CD14-positive monocyte (primary cell): ENCODE results near the gene NMNAT3. TPM values are rescaled to one million over a fixed set of nuclear protein-coding genes. Genes with fewer than 3 reads are reported as not detected.

Source experiments
- DNase-seq, 3 donors: peaks; one replicate each; pipeline ENCODE4 v3.0.0-alpha.2; 2011 to 2022
- H2AFZ ChIP-seq: 2 replicates; pipeline ENCODE4 v1.6.0; 2012; ENCODE audit warnings: mild to moderate bottlenecking, low read depth, low read length, inconsistent platforms; ENCODE audit not compliant: insufficient read depth, poor library complexity, severe bottlenecking
- H3K27ac ChIP-seq, 2 donors: 1 replicate in 1 of 2; 2 replicates in 1 of 2; pipeline ENCODE4 v1.5.1; 2012 to 2013; ENCODE audit warnings: low read length in 2 of 2, control low read depth in 1 of 2, inconsistent platforms in 1 of 2, low read depth in 1 of 2, mild to moderate bottlenecking in 1 of 2
- H3K27me3 ChIP-seq, 2 donors: one replicate each; pipeline versions ENCODE4 v1.6.0 to v1.6.1; 2011 to 2013; ENCODE audit warnings: low read length in 2 of 2; ENCODE audit not compliant: control insufficient read depth in 2 of 2, insufficient read depth in 2 of 2
- H3K36me3 ChIP-seq, 2 donors: replicated peaks in 1 of 2; 1 replicate in 1 of 2; 2 replicates in 1 of 2; pipeline versions ENCODE4 v1.5.1 to v1.6.1; 2012 to 2013; ENCODE audit warnings: low read length in 2 of 2, control low read depth in 1 of 2, inconsistent platforms in 1 of 2, mild to moderate bottlenecking in 1 of 2; ENCODE audit not compliant: insufficient read depth in 2 of 2, control insufficient read depth in 1 of 2
- H3K4me1 ChIP-seq, 2 donors: 1 replicate in 1 of 2; 2 replicates in 1 of 2; pipeline versions ENCODE4 v1.5.1 to v1.6.1; 2012 to 2013; ENCODE audit warnings: low read length in 2 of 2, control low read depth in 1 of 2, inconsistent platforms in 1 of 2, mild to moderate bottlenecking in 1 of 2, moderate library complexity in 1 of 2; ENCODE audit not compliant: insufficient read depth in 2 of 2, control insufficient read depth in 1 of 2
- H3K4me2 ChIP-seq: replicated peaks from 2 replicates; pipeline ENCODE3; 2012; ENCODE audit warnings: low read length, moderate library complexity, mild to moderate bottlenecking; ENCODE audit not compliant: poor library complexity, severe bottlenecking; ENCODE audit errors: extremely low read depth
- H3K4me3 ChIP-seq, 3 experiments: fragments of 200-600 bp in 1 of 3; sonication (generic) in 1 of 3; replicated peaks in 1 of 3; 1 replicate in 2 of 3; 2 replicates in 1 of 3; pipeline ENCODE4 v1.5.1; 2011 to 2013; ENCODE audit warnings: low read length in 3 of 3, mild to moderate bottlenecking in 3 of 3, control low read depth in 2 of 3, low read depth in 2 of 3, inconsistent platforms in 1 of 3, moderate library complexity in 1 of 3
- H3K79me2 ChIP-seq: 2 replicates; pipeline ENCODE4 v1.6.0; 2012; ENCODE audit warnings: mild to moderate bottlenecking, control low read depth, inconsistent platforms, low read length, moderate library complexity; ENCODE audit not compliant: insufficient read depth
- H3K9ac ChIP-seq: 2 replicates; pipeline ENCODE4 v1.6.0; 2017; ENCODE audit warnings: low read length, mild to moderate bottlenecking; ENCODE audit not compliant: insufficient read depth, poor library complexity, severe bottlenecking
- H3K9me3 ChIP-seq, 2 donors: replicated peaks in 1 of 2; 1 replicate in 1 of 2; 2 replicates in 1 of 2; pipeline versions ENCODE4 v1.5.1 to v1.6.1; 2012 to 2013; ENCODE audit warnings: low read length in 2 of 2, control low read depth in 1 of 2; ENCODE audit not compliant: control insufficient read depth in 1 of 2, insufficient read depth in 1 of 2
- H4K20me1 ChIP-seq: 2 replicates; pipeline ENCODE4 v1.6.0; 2012; ENCODE audit warnings: mild to moderate bottlenecking, low read length, control low read depth, moderate library complexity; ENCODE audit not compliant: insufficient read depth
- H3K27ac Mint-ChIP-seq, 7 donors: one replicate each; pipeline ENCODE4 v1.8.0; 2020; ENCODE audit warnings: mild to moderate bottlenecking in 7 of 7, mixed read lengths in 7 of 7, moderate library complexity in 6 of 7, inconsistent platforms in 2 of 7
- H3K27me3 Mint-ChIP-seq, 3 donors: one replicate each; pipeline ENCODE4 v1.8.0; 2021 to 2022; ENCODE audit warnings: low read depth in 3 of 3, mild to moderate bottlenecking in 3 of 3, mixed read lengths in 3 of 3, moderate library complexity in 3 of 3, inconsistent platforms in 1 of 3
- H3K36me3 Mint-ChIP-seq, 2 donors: one replicate each; pipeline ENCODE4 v1.8.0; 2020; ENCODE audit warnings: mixed read lengths in 2 of 2, inconsistent platforms in 1 of 2, mild to moderate bottlenecking in 1 of 2
- H3K4me1 Mint-ChIP-seq: one replicate; pipeline ENCODE4 v1.8.0; 2020; ENCODE audit warnings: mild to moderate bottlenecking, mixed read lengths
- H3K4me3 Mint-ChIP-seq, 2 donors: one replicate each; pipeline ENCODE4 v1.8.0; 2020; ENCODE audit warnings: mild to moderate bottlenecking in 2 of 2, mixed read lengths in 2 of 2, moderate library complexity in 1 of 2
- H3K9me3 Mint-ChIP-seq, 7 donors: one replicate each; pipeline ENCODE4 v1.8.0; 2020 to 2022; ENCODE audit warnings: mixed read lengths in 7 of 7, mild to moderate bottlenecking in 6 of 7, moderate library complexity in 6 of 7, inconsistent platforms in 2 of 7
- WGBS: methylation state at CpG from one replicate; pipeline ENCODE4 v1.1.5; 2013; ENCODE audit warnings: missing lambda C conversion rate; ENCODE audit not compliant: insufficient coverage; 5-methylcytosine and 5-hydroxymethylcytosine counted together
- intact Hi-C, 2 donors: fragments of 100-400 bp; cut with micrococcal nuclease; formaldehyde crosslinking; loops; one replicate each; pipeline versions ENCODE4 v1.15.0 to v1.15.1; 2023
- polyA plus RNA-seq, 3 donors: library from polyadenylated mRNA; depleted of rRNA in 1 of 3; unstranded in 2 of 3; stranded (reverse) in 1 of 3; fragments of 300-500 nt in 2 of 3; fragments of >200 nt in 1 of 3; fragmentation: Illumina TruSeq in 2 of 3; gene quantifications; 1 replicate in 2 of 3; 2 replicates in 1 of 3; pipeline ENCODE4 v1.2.3, GENCODE V29; 2012 to 2021
- TF ChIP-seq, protein P1 (sequence below): fragments of 200-600 bp; IDR thresholded peaks from one replicate; pipeline ENCODE4 v1.8.0; 2022; ENCODE audit warnings: antibody characterized with exemption, mild to moderate bottlenecking

NMNAT3 gene
- polyA plus RNA-seq, 3 donors, result 1.4 to 5.7 (median 2.9) TPM

DNA sequence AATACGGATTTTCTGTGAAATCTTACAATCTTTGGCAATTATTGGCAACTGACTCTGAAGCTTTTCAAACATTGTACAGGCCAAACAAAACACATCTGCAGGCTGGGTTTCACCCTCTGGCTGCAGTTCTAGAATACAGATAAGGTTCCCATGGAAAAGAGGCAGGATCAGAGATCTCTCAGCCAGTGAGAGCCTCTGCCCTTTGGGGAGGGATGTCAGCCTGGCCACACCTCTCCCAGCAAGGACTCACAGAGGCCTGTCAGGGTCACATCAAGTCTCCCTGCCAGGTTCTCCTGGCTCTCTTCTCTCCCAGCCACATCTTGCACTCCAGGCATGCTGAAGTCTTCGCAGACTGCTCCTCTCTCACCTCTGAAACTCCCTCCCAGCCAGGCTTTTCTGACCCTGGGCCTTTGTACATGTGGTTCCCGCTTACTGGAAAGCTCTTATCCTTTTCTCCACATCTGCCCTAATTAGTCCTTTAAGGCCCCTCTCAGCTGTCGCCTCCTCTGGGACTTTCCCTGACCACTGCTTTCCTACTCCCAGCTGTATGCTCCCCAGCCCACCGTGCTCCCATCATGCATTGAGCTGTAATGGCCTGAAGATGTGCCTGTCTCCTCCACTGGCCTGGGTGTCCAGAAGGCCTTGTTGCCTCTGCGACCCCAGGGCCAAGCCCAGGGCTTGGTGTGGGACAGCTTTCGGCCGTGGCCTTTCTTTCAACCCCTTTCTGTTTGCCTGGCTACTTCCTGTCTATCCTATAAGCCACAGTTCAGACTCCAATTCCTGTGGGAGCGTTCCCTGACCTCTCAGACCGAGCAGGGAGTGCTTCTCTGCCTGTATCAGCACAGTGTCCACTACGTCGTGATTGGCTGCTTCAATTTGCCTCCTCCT lies 142.5 kb downstream of the NMNAT3 start:
- Histone ChIP-seq H3K4me1 (peaks cover 14 to 16% of the 10 kb centered on the region in 2 donors), H3K9ac (no peak overlapping the region), H3K36me3 (no peaks in the 10 kb centered on the region), H3K9me3 (peaks cover 0 to 13% of the 10 kb centered on the region in 2 donors), H3K4me2 (no peak overlapping the region), H3K4me3 (no peak overlapping the region), H3K79me2 (no peaks in the 10 kb centered on the region), H4K20me1 (no peaks in the 10 kb centered on the region), H2AFZ (no peak overlapping the region), H3K27me3 (peaks cover 14 to 40% of the 10 kb centered on the region in 2 donors), H3K27ac (no peak overlapping the region)
- intact Hi-C loops, result no loop called here
- TF ChIP-seq, protein P1, sequence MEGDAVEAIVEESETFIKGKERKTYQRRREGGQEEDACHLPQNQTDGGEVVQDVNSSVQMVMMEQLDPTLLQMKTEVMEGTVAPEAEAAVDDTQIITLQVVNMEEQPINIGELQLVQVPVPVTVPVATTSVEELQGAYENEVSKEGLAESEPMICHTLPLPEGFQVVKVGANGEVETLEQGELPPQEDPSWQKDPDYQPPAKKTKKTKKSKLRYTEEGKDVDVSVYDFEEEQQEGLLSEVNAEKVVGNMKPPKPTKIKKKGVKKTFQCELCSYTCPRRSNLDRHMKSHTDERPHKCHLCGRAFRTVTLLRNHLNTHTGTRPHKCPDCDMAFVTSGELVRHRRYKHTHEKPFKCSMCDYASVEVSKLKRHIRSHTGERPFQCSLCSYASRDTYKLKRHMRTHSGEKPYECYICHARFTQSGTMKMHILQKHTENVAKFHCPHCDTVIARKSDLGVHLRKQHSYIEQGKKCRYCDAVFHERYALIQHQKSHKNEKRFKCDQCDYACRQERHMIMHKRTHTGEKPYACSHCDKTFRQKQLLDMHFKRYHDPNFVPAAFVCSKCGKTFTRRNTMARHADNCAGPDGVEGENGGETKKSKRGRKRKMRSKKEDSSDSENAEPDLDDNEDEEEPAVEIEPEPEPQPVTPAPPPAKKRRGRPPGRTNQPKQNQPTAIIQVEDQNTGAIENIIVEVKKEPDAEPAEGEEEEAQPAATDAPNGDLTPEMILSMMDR, result no peak
- H3K27ac Mint-ChIP-seq, result no peak overlapping the region
- H3K4me1 Mint-ChIP-seq, result peaks cover 15% of the 10 kb centered on the region
- DNase-seq, result no peak
- WGBS, result 100% methylated on average over 9 of the region's 12 CpGs
- H3K36me3 Mint-ChIP-seq, result peaks cover 0 to 3% of the 10 kb centered on the region in 2 donors
- no peak overlapping the region for H3K4me3 Mint-ChIP-seq
- peaks cover 0 to 12% (median 1%) of the 10 kb centered on the region in 7 donors for H3K9me3 Mint-ChIP-seq
- peaks cover 30 to 41% (median 35%) of the 10 kb centered on the region in 3 donors for H3K27me3 Mint-ChIP-seq

DNA sequence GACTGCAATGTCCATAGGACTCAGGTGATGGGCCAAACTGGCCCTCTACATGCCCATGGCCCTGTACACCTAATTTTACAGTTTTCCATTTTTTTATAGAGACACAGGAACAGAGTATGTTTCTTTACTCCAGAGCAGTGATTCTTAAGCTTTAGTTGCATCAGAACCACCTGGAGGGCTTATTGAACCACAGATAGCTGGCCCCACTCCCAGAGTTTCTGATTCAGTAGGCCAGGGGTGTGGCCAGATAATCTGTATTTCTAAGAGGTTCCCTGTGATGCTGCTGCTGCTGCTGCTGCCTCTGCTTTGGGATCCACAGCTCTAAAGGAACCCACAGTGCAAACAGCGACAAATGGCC lies 143.3 kb downstream of the NMNAT3 start:
- Histone ChIP-seq H3K4me2 (no peak overlapping the region), H3K27ac (no peak overlapping the region), H3K36me3 (no peaks in the 10 kb centered on the region), H3K9me3 (peaks cover 0 to 12% of the 10 kb centered on the region in 2 donors), H3K27me3 (peaks cover 13 to 32% of the 10 kb centered on the region in 2 donors), H2AFZ (no peak overlapping the region), H3K4me1 (peaks cover 8% of the 10 kb centered on the region in 2 donors), H3K79me2 (no peaks in the 10 kb centered on the region), H3K4me3 (no peak overlapping the region), H4K20me1 (no peaks in the 10 kb centered on the region), H3K9ac (no peak overlapping the region)
- H3K4me1 Mint-ChIP-seq, result peaks cover 9% of the 10 kb centered on the region
- DNase-seq, result no peak
- peaks cover 0 to 7% (median 0%) of the 10 kb centered on the region in 7 donors for H3K9me3 Mint-ChIP-seq
- no peak overlapping the region for H3K27ac Mint-ChIP-seq
- intact Hi-C loops, result no loop called here
- no peak overlapping the region for H3K4me3 Mint-ChIP-seq
- H3K27me3 Mint-ChIP-seq, result peaks cover 23 to 33% (median 28%) of the 10 kb centered on the region in 3 donors
- no peaks in the 10 kb centered on the region for H3K36me3 Mint-ChIP-seq
- 100% methylated on average over 1 of the region's 1 CpG for WGBS
- TF ChIP-seq, protein P1, result no peak
